Stimulated activated CD4-positive, alpha-beta T cell treated with anti-CD3 and anti-CD28 coated beads, Interleukin-2, amount 100 ng/mL, for 48 hours (primary cell): ENCODE data around the gene CDH26.
"Not testable (repeated sequence)": the region's sequence is repeated elsewhere in the genome, so short reads cannot be mapped to it uniquely, and the experiment has no call there.

Experiments used
- DNase-seq, 2 donors: peaks; one replicate each; pipeline ENCODE4 v3.0.0-alpha.2; 2020

CDH26 gene

GRCh38 chr20:60020251-60020650 is 62.0 kb downstream of the CDH26 start:
- no peak for DNase-seq

GRCh38 chr20:60021104-60021503 is 62.9 kb downstream of the CDH26 start:
- no peak for DNase-seq

GRCh38 chr20:60022849-60023248 is 64.6 kb downstream of the CDH26 start:
- DNase-seq: no peak

DNA sequence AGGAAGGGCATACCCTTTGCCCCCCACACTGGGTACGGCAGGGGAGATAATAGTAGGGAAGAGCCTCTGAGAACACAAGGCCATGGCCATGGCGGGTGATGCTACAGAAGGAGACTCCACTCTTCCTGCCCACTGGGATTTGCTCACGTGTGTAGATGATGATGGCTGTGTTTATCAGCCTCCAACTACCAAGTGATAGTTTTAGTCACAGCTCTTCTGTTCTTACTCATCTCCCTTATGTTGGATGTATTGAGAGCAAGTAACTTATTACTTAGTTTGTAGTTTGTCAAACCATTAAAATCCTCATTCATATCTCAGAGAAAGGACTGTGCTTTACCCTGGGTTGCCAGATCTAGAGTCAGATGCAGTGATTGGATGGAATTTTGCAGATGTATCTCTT is 66.0 kb downstream of the CDH26 start:
- DNase-seq: no peak

- no peak for DNase-seq
Observed at GRCh38 chr20:60024801-60025200, 66.6 kb downstream of the CDH26 start.

GRCh38 chr20:60026010-60026409 is 67.8 kb downstream of the CDH26 start:
- DNase-seq: no peak

- DNase-seq: no peak
Observed at GRCh38 chr20:60030471-60030870, 72.2 kb downstream of the CDH26 start.

- DNase-seq: no peak
Observed at GRCh38 chr20:60031107-60031506, 72.9 kb downstream of the CDH26 start.

DNA sequence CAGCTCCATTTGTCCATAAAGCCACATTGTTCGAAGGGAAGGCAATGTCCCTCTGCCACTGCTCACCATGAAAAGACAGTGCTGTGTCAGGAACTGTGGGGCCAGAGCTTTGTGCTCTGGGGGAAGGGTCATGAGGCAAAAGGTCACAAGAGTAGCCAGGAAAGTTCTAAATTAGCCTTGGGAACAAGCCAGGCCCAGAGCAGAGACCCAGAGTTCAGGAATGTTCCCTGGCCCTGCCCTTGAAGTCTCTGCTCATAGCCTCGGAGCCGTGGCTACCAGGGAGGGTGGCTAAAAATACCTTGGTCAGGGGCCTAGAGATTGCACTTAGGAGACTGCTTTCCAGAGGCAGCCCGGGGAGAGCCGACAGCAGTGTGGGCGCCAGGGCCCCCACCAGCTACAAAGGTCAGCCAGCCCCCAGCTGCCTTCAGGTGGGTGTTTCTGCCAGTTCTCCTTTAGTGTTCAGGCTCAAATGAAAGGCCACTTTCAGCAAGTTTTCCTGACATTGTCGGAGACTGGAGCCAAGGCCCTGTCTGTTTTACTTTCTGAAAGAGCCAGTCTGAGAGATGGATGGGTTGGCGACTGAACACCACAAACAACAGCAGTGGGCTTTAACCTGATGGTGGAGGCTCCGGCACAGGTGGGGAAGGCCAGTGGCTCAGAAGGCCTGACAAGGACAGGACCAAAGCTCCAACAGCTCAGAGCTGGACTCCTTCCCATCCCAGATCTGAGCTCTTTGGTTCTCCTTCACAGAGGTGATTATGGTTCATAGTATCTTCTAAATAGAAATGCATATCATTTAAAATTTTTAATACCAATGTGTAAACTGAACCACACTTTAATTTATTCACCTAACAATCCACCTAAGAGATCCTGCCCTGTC is 76.2 kb downstream of the CDH26 start:
- DNase-seq: no peak

- DNase-seq: no peak
Observed at GRCh38 chr20:60035486-60035885, 77.3 kb downstream of the CDH26 start.

GRCh38 chr20:60036346-60036745 is 78.1 kb downstream of the CDH26 start:
- DNase-seq: no peak

DNA sequence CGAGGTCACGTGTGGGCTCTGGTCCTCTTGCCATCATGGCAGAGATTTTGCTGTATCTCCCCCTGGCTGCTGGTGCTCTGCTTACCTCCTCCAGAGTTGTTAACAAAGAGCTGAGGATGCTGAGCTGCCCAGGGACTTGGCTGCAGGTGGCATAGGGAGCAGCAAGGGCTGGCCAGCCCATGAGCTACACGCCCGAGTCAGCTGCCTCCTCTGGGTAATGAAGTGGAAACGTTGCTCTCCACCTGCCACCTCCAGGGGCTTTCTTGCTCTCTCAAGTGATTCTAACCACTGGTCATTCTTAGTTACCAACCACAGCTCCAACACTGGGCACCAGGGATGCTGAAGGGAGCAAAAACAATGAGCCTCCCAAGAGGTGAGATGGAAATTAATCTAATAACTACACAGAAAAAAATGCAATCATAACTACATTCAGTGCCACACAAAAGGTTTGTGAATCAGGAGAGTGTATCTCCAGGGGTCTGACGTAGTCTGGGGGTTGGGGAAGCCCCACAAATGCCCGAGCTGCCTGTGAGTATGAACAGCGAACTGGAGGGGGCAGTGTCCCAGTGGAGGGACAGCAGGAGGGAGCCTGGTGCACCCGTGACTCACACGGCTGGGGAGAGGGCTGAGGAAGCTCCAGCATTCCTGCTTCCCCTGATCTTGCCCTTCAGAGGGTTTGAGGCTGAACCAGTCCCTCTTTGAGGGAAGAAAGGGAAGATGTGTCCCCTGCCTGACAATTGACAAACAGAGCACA is 78.7 kb downstream of the CDH26 start:
- no peak for DNase-seq

DNA sequence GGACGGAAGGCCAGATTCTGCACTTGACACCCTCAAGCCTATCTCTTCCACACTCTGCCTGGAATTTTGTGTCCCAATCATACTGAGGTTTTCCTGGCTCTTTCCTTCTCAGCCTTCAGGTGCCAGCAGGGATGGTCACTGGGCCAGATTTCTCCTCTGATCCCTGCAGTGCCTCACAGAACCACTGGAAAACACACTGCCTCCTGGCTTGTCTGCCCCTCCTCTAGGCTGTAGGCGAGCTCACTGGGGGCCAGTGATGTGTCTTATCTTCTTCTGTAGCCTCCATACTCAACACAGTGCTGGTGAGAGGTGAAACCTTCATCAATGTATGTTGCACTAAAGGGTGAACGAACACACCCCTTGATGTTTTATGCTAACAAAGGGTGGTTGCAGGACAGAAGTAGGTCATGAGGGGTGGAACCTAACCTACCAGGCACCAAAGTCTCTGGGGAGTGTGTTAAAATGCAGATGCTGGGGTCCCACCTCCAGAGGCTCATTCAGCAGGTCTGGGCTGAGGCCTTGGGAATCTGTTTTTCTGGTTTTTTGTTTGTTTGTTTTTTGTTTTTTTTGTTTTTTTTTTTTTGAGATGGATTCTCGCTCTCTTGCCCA is 80.3 kb downstream of the CDH26 start:
- no peak for DNase-seq

- no peak for DNase-seq
Observed at GRCh38 chr20:60039526-60039925, 81.3 kb downstream of the CDH26 start.

- no peak for DNase-seq
Observed at GRCh38 chr20:60040471-60041162, 82.4 kb downstream of the CDH26 start.

- DNase-seq: not testable (repeated sequence)
Observed at GRCh38 chr20:60041436-60042165, 83.4 kb downstream of the CDH26 start.

GRCh38 chr20:60043435-60043834 is 85.2 kb downstream of the CDH26 start:
- no peak for DNase-seq

DNA sequence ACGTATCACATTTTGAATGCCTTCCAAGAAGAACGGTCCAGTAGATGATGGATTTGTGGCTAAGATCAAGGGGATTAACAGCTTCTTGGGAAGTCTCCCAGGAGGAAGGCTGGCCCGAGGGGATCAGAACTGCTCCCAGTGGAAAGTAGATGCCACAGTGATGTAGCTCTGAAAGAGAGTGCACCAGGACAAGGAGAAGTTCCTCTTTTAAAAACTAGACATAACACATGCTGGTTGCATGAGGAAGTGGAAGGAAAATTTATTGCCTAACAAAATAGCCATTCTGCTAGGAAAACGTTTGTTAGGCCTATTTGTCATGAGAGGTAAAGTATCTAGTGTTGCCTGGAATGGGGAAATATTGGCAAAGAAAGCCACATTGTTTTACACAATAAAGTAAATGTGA is 87.8 kb downstream of the CDH26 start:
- no peak for DNase-seq

DNA sequence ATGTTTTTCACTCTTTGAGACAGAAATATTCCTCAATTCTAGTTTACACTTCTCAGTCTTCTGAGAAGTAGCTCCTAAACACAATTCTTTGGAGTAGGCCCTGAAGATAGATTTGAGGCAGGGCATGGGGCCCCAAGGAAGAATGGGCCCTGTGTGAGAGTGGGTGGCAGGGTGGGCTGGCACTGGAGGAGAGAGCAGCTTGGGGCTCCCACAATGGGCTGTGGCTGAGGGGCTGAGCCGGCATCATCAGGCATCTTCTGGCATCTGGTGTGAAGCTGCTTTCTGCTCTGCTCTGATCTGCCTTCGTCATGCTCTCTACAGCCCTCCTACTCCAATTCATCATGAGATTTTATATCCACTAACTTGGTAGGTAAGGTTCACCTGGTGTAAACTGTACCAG is 88.2 kb downstream of the CDH26 start:
- DNase-seq: no peak

DNA sequence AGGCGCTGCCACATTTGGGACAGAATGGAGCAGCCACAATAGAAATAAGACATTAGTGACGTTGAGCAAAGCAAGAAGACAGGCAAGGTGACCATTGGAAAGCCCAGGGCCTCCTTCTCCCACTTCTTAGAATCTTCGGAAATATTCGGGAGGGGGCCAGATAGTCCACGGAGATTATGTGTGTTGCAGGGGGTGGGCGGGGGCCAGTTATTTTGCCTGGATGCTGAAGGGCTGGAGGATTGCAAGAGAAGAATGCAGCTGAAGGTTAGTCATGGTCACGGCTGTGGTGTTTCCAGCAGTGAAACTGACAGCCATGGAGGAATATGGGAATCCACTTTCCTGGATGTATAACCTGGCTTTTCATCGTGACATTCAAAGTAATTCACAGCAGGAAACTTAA is 88.6 kb downstream of the CDH26 start:
- no peak for DNase-seq

GRCh38 chr20:60048634-60049521 is 90.7 kb downstream of the CDH26 start:
- no peak for DNase-seq
